22Rv1 (cell line): ENCODE measurements around the gene POLK.

Experiments used
- CTCF ChIP-seq: fragments of 450-650 bp; IDR thresholded peaks from 2 replicates; pipeline ENCODE4 v1.5.1; 2017; ENCODE audit warnings: mild to moderate bottlenecking
- ZFX ChIP-seq: fragments of 450-650 bp; IDR thresholded peaks from 2 replicates; pipeline ENCODE4 v1.6.1; 2017; ENCODE audit warnings: antibody characterized with exemption, borderline replicate concordance

GRCh38 chr5:75601567-75601966 lies 89.9 kb downstream of the POLK start:
- TF ChIP-seq CTCF, result no peak
- TF ChIP-seq ZFX, result no peak
